HG02852 (cell line): ENCODE data around the gene PDIA6.
"Not testable (repeated sequence)": the region's sequence is repeated elsewhere in the genome, so short reads cannot be mapped to it uniquely, and the experiment has no call there.

Experiments
- ATAC-seq: cut with Tn5 transposase; IDR thresholded peaks from one replicate; pipeline ENCODE4 v1.9.1; 2021; ENCODE audit warnings: mild to moderate bottlenecking, moderate library complexity; ENCODE audit not compliant: unreplicated experiment

Gene PDIA6

DNA sequence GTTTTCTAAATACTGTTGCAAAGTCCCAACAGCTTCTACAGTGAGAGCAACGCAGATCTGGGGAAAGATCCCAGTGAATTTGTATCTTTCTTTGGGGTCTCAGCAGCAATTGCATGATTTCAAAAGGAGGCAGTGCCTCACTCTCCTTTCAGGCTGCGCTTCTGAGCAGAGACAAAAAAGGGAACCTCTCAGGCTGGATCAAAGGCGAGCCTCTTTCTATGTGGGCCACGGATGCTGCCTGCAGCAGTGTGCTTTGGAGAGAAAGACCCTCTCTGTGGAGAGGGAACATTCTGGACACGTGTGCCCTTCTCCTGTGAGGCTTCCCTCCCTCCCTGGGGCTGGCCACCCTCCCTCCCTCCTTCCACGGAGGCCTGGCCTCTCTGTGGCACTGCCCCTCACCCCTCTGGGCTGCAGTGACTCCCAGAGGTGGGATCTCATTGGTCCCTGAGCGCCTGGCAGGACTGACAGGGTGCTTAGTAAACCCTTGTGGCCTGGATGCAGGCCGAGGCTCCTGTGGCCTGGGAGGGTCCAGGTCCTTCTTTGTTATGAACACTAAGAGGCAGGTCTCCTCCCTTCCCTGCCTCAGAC is 21.6 kb upstream of the PDIA6 start:
- no peak for ATAC-seq

DNA sequence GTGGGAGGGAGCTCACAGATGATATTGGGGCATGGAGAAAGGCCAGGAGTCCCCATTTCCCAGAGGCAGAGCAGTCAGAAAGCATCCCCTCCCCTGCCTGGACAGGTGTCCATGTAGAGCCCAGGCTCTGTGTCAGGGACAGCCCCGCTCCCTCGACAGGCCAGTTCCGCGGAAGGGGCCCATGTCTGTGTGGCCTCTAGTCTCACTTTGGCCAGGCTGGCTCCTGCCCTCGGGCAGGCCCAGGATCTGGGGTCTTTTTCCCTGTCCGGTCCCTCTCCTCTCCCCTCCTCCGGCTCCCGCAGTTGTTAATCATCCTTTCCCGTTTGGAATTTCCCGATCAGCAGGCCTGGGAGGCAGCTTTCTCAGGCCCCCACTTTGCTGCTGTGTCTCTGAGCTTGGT is 20.4 kb upstream of the PDIA6 start:
- no peak for ATAC-seq

DNA sequence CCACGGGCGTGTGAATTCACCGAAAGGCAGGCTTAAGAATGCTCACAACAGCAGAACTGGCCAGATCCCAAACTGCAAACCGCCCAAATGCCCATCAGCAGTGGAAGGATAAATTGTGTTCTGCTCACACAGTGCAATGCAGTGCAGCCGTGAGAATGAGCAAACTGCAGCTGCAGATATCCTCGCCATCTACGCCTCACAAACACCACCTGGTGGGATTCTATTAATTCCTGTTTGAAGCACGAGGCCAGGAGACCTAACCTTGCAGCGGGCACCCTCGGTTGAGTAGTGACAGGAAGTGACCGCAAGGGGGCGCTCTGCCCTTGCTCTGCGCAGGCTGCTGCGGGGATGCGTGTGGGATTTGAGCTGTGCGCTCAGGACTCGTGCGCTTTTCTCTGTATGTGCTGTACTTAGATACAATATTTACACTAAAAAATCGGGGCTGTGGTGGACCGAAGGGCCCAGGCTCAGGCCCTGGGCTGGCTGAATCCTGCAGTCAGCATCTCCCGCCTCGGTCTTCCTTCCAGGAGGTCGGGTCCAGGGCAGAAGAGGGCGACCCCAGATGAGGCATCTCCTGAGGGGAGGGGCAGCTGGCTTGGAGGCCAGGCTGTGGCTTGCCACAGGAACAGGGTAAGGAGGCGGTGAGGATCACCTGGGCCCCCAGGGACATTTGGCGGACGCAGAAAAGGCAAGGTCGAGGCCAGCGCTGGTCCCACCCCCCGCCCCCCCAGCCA is 19.8 kb upstream of the PDIA6 start:
- ATAC-seq, result peak; percentile 86

DNA sequence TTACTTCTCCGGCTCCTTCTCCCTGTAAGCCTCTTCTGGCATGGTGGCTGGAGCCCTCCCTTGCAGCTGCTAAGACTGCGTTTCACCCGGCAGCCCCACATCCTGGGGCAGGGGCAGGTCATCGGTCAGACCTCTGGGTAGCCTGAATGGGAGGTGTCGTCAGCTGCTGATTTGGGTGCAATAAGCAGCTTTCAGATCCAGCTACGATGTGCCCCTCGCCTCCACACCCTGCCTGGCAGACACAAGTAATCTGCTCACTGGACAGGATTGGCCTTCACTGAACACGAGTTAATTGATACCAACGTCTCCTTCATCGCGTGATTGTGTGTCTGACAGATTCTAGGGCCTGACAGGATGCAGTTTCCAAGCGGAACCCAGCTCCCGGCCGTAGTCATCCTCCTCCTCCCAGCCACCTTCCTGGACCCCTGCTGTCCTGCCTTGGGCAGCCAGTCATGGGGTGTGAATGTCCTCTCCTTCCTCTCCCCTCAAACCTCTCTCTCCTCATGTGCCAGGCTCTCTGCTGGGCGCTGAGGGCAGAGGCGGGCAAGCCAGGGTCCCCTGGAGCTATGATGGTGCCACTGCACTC is 18.9 kb upstream of the PDIA6 start:
- ATAC-seq, result no peak

DNA sequence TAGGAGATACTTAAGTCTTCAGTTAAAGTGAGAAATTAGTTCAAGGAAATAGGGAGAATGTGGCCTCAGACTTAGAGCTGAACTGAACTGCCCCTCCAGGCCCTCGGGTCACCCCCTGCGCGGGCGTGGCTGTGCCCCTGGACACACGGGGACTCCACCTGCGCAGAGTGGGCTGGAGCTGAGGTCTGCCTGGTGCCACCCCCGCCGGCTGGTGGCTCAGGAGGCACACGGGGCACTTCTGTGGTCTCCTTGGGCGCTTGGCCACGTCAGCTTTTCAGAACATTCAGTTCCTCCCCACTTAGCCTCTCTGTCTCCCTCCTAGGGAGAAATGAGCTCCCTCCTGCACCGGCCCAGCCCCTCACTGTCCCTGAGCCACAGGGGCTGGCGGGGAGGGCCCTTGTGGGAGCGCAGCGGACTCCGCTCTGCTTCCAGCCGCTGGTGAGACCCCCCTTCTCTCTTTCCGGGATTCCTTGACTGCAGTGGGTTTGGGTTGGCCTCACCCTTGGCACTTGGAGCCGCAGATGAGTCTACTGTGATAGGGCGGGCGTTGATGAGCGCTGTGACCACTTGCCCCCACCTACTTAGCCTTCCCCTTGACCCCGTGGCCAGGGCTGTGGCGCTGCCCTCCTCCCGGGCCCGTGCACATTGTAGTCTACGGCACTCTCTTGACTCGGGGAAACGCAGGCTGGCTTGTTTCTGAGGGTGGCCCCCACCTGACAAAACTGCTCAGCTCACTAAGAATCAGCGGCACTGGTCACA is 18.2 kb upstream of the PDIA6 start:
- ATAC-seq, result no peak

DNA sequence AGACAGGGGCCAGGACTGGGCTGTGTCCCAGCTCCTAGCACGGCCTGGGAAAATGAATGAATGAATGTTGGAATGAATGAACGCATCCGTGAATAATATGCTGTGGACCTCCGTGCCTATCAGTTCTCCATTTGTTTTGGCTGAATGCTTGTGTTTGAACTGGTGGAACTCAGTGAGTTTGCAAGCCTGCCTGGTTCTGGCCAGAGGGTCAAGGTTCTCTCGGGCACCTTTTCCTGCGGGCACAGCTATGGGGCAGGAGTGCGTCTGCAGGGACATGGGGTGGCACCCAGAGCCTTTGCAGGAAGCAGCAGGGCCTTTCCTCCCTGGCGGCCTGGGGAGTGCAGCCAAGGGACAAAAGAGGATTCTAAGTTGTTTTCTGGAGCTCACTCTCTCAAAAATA is 17.6 kb upstream of the PDIA6 start:
- ATAC-seq, result no peak

DNA sequence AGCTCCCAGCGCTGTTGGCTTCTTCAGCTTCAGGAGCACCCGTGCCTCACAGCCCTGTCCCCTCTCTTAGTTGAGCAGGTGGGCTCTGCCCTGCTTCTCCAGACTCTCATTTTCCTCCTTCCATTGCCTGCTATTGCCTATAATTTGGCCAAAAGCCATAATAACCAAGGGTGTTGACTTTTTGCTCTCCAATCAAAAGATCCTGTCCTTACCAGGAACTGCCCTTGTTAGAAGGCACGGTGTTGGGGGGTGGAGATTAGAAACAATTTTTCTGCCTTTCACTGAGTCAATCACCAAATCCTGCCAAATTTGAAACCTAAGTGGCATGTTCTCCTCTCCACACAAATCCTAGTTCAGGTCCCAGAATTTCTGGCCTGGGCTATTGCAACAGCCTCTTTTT is 16.7 kb upstream of the PDIA6 start:
- no peak for ATAC-seq

DNA sequence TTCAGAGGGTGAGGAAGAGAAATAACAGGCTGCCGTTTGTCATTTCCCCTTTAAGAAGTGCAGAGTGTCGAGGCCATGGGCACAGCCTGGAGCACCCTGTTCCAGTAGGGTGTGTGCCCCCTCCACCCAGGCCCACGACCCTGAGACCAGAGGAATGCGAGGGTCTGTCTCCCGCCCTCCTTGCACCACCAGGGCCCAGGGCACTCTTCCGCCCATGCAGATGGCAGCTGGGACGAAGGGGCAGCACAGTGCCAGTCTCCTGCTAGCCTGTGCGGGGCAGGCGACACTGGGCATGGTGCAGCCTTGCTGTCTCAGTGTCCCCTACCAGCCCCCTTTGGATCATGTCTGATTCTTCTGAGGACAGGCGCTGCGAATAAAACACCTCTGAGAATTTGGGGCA is 15.8 kb upstream of the PDIA6 start:
- no peak for ATAC-seq

DNA sequence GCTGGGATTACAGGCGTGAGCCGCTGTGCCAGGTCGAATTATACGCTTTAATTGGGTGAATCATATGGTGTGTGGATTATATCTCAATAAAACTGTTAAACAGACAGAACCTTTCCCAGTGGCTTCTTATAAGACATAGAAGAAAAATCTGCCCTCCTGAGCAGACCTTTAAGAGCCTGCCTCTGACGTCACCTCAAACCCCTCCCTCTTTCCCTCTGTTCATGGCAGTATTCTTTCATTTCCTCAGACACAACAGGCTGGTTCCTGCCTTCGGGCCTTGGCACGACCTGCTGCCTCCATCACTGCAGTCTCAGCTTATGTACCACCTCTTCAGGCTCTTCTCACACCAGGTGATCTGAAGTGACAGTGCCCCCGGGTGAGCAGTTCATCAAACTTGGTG is 14.0 kb upstream of the PDIA6 start:
- no peak for ATAC-seq

DNA sequence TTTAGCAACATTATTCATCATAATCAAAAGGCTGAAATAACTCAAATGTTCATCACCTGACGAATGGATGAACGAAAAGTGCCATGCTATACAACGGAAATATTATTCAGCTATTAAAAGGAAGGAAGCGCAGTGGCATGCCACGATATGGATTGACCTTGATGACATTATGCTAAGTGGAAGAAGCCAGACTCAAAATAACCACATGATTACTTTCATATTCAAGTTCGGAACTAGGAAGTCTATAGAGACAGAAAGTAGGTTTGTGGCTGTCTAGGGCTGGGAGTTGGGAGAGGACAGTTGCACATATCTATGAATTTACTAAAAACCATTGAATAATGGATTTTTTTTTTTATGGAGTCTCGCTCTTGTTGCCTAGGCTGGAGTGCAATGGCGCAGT is 13.4 kb upstream of the PDIA6 start:
- no peak for ATAC-seq

DNA sequence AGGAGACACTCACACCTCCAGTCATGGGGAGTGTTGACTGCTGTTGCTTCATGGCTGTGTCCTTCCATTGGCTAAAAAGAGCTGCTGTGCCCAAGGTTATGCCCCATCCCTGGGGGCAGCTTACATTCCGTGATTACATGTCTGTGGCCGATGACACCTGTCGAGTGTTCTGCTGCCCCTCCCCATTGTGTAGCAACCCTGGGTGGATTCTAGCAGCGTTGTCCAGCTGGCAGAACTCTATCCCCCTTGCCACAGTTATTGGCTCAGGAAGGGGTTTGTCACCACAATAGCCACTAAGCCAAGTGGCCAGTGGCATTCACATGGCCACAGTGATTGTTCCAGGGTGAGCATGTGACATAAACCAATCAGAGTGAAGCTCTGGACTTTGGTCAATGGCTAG is 11.6 kb upstream of the PDIA6 start:
- no peak for ATAC-seq

DNA sequence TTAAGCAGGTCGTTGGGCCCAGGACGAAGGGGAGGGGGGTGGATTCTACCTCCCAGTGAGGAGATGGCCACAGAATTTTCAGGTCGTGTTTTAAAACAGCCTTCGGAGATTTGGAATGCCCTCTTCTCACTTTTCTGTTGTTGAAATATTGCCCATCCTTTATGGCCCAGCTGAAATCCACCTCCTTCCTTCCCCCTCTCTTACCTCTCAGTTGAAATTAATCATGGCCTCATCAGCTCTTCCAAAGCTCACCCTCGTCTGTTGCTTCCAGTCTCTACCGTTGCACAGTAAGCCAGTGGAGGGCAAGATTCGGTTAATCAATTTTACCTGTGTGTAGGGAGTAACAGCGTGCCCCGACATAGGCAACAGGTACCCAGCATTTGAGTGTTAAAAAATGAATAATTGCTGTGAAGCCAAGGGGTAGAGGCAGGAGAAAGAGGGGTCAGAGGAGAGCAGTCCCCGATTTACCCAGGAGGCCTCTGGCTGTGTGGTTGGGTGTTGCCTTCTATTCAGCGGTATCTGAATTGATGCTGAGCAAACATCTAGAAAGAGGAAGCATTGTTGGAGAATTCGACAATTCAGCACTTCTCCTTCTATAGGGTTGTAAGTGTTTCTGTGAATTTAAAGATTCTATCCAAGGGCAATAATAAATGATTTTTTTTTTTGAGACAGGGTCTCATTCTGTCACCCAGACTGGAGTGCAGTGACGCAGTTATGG is 8.6 kb upstream of the PDIA6 start:
- ATAC-seq, result no peak

DNA sequence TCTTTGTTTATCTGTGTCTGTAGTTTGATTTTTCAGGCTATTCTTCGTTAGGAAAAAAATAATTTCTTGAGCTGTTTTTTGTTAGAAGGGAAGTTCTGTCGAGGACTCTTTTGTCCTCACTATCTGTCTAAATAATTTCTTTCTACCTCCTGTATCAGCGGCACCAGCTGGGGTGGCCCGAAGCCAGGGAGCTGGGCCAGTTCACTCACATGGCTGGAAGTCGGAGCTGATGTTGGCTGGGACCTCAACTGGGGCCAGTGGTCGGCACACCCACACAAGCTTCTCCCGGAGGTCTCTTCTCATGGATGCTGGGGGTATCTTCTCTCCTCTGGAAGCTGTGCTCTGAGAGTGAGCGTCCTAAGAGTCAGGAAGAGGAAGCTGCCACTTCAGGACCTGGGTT is 8.0 kb upstream of the PDIA6 start:
- no peak for ATAC-seq

DNA sequence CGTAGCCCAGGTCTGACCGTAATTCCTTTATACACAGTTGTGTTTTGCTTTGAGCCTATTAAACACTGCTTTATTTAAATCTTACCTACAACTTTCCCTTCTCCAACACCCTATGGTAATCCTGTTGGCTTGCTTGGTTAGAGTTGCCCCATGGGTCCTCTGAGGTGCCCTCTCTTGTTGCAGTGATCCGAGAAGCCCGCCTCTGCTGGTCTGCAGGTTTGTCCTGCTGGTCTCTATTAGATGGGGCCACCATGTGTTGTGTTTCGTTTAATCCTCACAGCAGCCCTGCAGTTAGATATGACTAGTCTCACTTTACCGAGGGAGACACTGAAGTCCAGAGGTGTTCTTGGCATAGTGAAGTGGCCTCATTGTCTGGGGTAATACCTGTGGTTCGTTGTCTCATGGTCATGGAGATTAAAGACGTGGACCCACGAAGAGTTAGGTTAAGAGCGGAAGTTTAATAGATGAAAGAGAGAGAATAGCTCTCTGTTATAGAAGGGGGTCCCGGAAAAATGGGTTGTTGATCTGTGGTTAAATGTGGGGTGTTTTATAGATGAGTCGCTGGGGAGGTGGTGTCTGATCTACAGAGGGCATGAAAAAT is 7.2 kb upstream of the PDIA6 start:
- ATAC-seq, result no peak

DNA sequence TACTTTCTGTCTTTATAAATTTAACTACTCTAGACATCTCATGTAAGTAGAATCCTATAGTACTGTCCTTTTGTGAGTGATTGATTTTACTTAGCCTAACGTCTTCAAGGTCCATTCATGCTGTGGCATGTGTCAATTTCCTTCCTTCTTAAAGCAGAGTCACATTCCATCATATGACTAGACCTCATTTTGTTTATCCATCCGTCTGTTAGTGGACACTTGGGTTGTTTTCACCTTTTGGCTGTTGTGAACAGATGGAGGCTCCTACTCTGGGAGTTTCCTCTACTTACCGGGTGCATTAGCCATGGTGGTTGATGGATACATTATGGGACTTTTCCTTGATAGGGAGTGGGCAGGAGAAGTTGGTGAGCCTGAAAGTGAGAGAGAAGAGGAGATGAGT is 6.4 kb upstream of the PDIA6 start:
- ATAC-seq, result no peak

DNA sequence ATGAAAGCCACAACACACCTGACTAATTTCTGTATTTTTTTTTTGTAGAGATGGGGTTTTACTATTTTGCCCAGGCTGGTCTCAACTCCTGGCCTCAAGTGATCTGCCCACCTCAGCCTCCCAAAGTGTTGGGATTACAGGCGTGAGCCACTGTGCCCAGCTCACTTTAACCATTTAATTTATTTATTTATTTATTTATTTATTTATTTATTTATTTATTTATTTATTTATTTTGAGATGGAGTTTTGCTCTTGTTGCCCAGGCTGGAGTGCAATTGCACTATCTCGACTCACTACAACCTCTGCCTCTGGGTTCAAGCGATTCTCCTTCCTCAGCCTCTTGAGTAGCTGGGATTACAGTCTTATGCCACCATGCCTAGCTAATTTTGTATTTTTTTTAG is 5.7 kb upstream of the PDIA6 start:
- not testable (repeated sequence) for ATAC-seq

DNA sequence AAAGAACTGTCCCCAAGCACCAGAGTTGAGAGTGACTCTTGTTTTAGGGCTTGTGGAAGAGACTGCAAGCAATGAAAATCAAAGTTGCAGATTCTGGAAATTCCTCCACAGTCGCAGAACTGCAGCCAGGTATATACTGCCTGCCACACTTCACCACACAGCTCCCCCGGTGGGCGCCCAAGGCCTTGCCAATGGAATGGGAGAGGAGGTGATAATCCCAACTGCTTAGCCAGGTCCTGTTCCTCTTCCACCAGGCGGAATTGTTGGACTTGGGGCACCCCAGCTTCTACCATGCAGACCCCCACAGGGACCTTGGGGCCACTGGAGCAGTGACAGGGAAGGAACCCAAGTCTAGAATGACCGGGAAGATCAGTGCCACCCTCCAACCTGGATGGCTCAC is 4.8 kb upstream of the PDIA6 start:
- ATAC-seq, result no peak

DNA sequence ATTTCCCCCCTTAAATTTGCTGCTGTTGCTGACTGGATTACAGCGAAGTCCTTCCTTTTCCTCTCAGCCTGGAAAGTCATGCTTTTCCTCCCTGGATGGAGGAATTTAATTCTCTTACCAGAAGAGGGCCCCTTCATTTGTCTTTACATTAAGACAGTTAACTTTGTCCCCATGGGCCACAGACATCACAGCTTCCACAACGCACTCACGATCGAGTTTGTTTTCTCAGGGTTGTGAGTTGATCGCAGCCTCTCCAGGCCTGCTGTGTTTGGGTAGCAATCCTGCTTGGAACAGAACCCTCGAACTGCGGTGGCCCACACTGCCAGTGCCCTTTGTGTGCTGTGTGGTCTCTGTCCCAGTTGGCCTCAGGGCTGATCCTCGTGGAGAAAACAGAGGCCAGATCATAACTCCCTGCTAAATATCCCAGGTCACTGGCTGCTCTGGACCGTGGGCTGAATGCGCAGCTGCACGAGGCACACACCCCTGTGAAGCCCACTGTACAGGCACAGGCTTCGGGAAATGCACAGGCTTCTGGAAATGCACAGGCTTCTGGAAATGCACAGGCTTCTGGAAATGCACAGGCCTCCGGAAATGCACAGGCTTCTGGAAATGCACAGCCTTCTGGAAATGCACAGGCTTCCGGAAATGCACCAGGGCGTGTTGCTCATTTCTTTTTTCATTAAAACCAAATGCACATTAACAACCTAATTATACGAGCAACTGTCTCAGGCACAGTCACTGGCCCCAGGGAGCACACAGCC is 2.2 kb upstream of the PDIA6 start:
- ATAC-seq, result no peak

DNA sequence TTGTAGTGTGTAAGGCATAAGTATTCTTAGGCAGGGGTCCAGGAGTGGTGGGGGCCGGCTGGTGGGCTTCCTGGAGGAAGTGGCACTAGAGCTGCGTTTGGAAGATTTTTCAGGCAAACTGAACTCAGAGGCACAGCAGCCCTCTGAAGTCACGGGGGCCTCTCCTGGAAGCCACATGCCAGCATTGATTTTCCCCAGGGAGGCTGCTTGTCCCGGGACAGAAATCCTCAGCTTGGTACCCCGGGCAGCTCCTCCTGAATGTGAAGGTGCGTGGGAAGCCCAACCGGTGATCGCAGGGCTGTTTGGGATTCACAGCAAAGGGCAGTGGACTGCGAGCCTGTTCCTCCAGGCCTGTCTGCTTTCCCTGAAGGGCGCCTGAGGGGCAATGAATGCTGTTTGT is 1.6 kb upstream of the PDIA6 start:
- ATAC-seq, result no peak
